Right renal pelvis (tissue), 4 donors: Measurements from ENCODE around the gene EPHB1. TPM values are rescaled to one million over a fixed set of nuclear protein-coding genes. Genes with fewer than 3 reads are reported as not detected.

Source experiments
- DNase-seq, 4 donors: peaks; one replicate each; pipeline ENCODE4 v3.0.0-alpha.2; 2013; ENCODE audit warnings: low read depth in 4 of 4, low spot score in 3 of 4, missing footprints in 1 of 4
- polyA plus RNA-seq, 4 donors: library from polyadenylated mRNA; unstranded; fragments of 120-200 nt; gene quantifications; one replicate each; pipeline ENCODE4 v1.2.1, GENCODE V29; 2013; ENCODE audit not compliant: insufficient read length in 4 of 4

EPHB1 gene
- polyA plus RNA-seq, 4 donors: 4.8 to 7.2 (median 5.3) TPM

GRCh38 chr3:134804508-134805480 is 9.7 kb downstream of the EPHB1 start:
- DNase-seq: no peak

GRCh38 chr3:134807189-134807588 is 12.1 kb downstream of the EPHB1 start:
- DNase-seq: no peak

GRCh38 chr3:134808835-134809234 is 13.8 kb downstream of the EPHB1 start:
- DNase-seq: no peak

- no peak for DNase-seq
These were observed 14.5 kb downstream of the EPHB1 start for GRCh38 chr3:134809427-134810051.

- DNase-seq: no peak
These were observed 15.0 kb downstream of the EPHB1 start for GRCh38 chr3:134810052-134810435.

GRCh38 chr3:134810850-134811249 is 15.8 kb downstream of the EPHB1 start:
- DNase-seq: no peak

- no peak for DNase-seq
These were observed 18.6 kb downstream of the EPHB1 start for GRCh38 chr3:134813618-134814017.

GRCh38 chr3:134815519-134815918 is 20.5 kb downstream of the EPHB1 start:
- no peak for DNase-seq

GRCh38 chr3:134816623-134817022 is 21.6 kb downstream of the EPHB1 start:
- no peak for DNase-seq

GRCh38 chr3:134817297-134817696 is 22.2 kb downstream of the EPHB1 start:
- DNase-seq: no peak

GRCh38 chr3:134820994-134821393 is 25.9 kb downstream of the EPHB1 start:
- no peak for DNase-seq

GRCh38 chr3:134822090-134822489 is 27.0 kb downstream of the EPHB1 start:
- DNase-seq: no peak

- DNase-seq: no peak
These were observed 28.6 kb downstream of the EPHB1 start for GRCh38 chr3:134823679-134824078.

- peak; percentile 7 to 48 (median 26) for DNase-seq
These were observed 29.7 kb downstream of the EPHB1 start for GRCh38 chr3:134824791-134825190.

- DNase-seq: no peak
These were observed 32.2 kb downstream of the EPHB1 start for GRCh38 chr3:134827213-134827612.

GRCh38 chr3:134829721-134830120 is 34.7 kb downstream of the EPHB1 start:
- no peak for DNase-seq

- no peak for DNase-seq
These were observed 37.5 kb downstream of the EPHB1 start for GRCh38 chr3:134832585-134832984.

GRCh38 chr3:134833453-134834163 is 38.5 kb downstream of the EPHB1 start:
- DNase-seq: no peak

GRCh38 chr3:134836921-134837320 is 41.9 kb downstream of the EPHB1 start:
- no peak for DNase-seq

GRCh38 chr3:134838599-134838998 is 43.5 kb downstream of the EPHB1 start:
- no peak for DNase-seq

- DNase-seq: no peak
These were observed 44.4 kb downstream of the EPHB1 start for GRCh38 chr3:134839422-134839821.
